Activated CD8-positive, alpha-beta memory T cell treated with anti-CD3 and anti-CD28 coated beads, Interleukin-2, amount 10 ng/mL, durations not matched to agents 7 days and 5 days (primary cell): ENCODE data around the gene REXO2. TPM values are rescaled to one million over a fixed set of nuclear protein-coding genes. Genes with fewer than 3 reads are reported as not detected.

Experiments
- ATAC-seq: fragments of 150-1000 bp; cut with Tn5 transposase; one replicate; pipeline ENCODE4 v1.10.0; 2021; ENCODE audit warnings: moderate library complexity
- CTCF ChIA-PET: fragments of 350-600 bp; sonication (Branson Sonifier 250); formaldehyde crosslinking; loops from one replicate; lab custom pipeline; 2021; ENCODE audit warnings: antibody characterized with exemption; lab: Charles Lee
- DNase-seq: peaks from one replicate; pipeline ENCODE4 v3.0.0-alpha.2; 2020
- H3K27ac Mint-ChIP-seq: one replicate; pipeline ENCODE4 v1.8.0; 2021; ENCODE audit warnings: mild to moderate bottlenecking, mixed read lengths
- H3K27me3 Mint-ChIP-seq: one replicate; pipeline ENCODE4 v1.8.0; 2021; ENCODE audit warnings: mixed read lengths
- H3K36me3 Mint-ChIP-seq: one replicate; pipeline ENCODE4 v1.8.0; 2021; ENCODE audit warnings: mild to moderate bottlenecking, mixed read lengths
- H3K4me1 Mint-ChIP-seq: one replicate; pipeline ENCODE4 v1.8.0; 2021; ENCODE audit warnings: mixed read lengths
- H3K4me3 Mint-ChIP-seq: one replicate; pipeline ENCODE4 v1.8.0; 2021; ENCODE audit warnings: mild to moderate bottlenecking, moderate library complexity, mixed read lengths
- H3K9me3 Mint-ChIP-seq: one replicate; pipeline ENCODE4 v1.8.0; 2022; ENCODE audit warnings: low read depth, mixed read lengths
- total RNA-seq, 2 experiments: library from RNA; stranded (reverse); gene quantifications; one replicate each; pipeline ENCODE4 v1.2.3, GENCODE V29; 2021

REXO2 gene
- total RNA-seq = 10 to 100 TPM; 55.5 to 73.2 TPM

GRCh38 chr11:114439229-114440120, at the start of gene REXO2:
Gene REXO2 (plus strand): TSS chr11:114439467. CDS start chr11:114439529, 62 bp downstream.
- H3K27me3 Mint-ChIP-seq = no peaks in the 10 kb centered on the region
- peaks cover 11% of the 10 kb centered on the region for H3K36me3 Mint-ChIP-seq
- H3K4me1 Mint-ChIP-seq = peaks cover 28% of the 10 kb centered on the region
- H3K4me3 Mint-ChIP-seq = peak within 1 kb of the TSS; percentile 97
- DNase-seq = peak; percentile 96
- ATAC-seq = peak; percentile 98
- H3K27ac Mint-ChIP-seq = peak within 1 kb of the TSS; percentile 90
- no peaks in the 10 kb centered on the region for H3K9me3 Mint-ChIP-seq
- CTCF ChIA-PET = interaction anchor here (0.8 to 1.0 kb wide), 4 partner anchors 12 to 99 kb away, joined by 3 to 4 read pairs (median 4); partner anchors contain the start of genes C11orf71 and RBM7

- peaks cover 5% of the 10 kb centered on the region for H3K27me3 Mint-ChIP-seq
- peaks cover 6% of the 10 kb centered on the region for H3K4me1 Mint-ChIP-seq
- H3K9me3 Mint-ChIP-seq = no peaks in the 10 kb centered on the region
- ATAC-seq (no peak), DNase-seq (no peak)
- H3K4me3 Mint-ChIP-seq = no peak overlapping the region
- CTCF ChIA-PET = interaction anchor here (1.2 kb wide), 1 partner anchor 12 kb away, joined by 4 read pairs; no protein-coding TSS in a partner anchor
- no peak overlapping the region for H3K27ac Mint-ChIP-seq
- H3K36me3 Mint-ChIP-seq = peaks cover 4% of the 10 kb centered on the region
Measured at GRCh38 chr11:114392735-114393667, 46.3 kb upstream of the REXO2 start.

- peaks cover 20% of the 10 kb centered on the region for H3K36me3 Mint-ChIP-seq
- H3K27ac Mint-ChIP-seq = no peak overlapping the region
- peaks cover 22% of the 10 kb centered on the region for H3K4me1 Mint-ChIP-seq
- DNase-seq = no peak
- ATAC-seq = no peak
- CTCF ChIA-PET = no interaction called here
- H3K4me3 Mint-ChIP-seq = no peak overlapping the region
- H3K9me3 Mint-ChIP-seq = no peaks in the 10 kb centered on the region
- peaks cover 5% of the 10 kb centered on the region for H3K27me3 Mint-ChIP-seq
Measured at GRCh38 chr11:114395736-114396135, 43.5 kb upstream of the REXO2 start.

- Mint-ChIP-seq H3K9me3 (no peaks in the 10 kb centered on the region), H3K27me3 (peaks cover 5% of the 10 kb centered on the region), H3K4me3 (no peak overlapping the region), H3K4me1 (peaks cover 23% of the 10 kb centered on the region), H3K27ac (no peak overlapping the region), H3K36me3 (peaks cover 22% of the 10 kb centered on the region)
- ATAC-seq (no peak), DNase-seq (no peak)
- CTCF ChIA-PET = no interaction called here
Measured at GRCh38 chr11:114396916-114397315, 42.4 kb upstream of the REXO2 start.

GRCh38 chr11:114397349-114397982, 41.8 kb upstream of the REXO2 start:
- no peaks in the 10 kb centered on the region for H3K9me3 Mint-ChIP-seq

GRCh38 chr11:114398303-114398920, 40.9 kb upstream of the REXO2 start:
- H3K9me3 Mint-ChIP-seq = no peaks in the 10 kb centered on the region
- ATAC-seq = no peak
- DNase-seq = no peak
- CTCF ChIA-PET = no interaction called here
- no peaks in the 10 kb centered on the region for H3K27me3 Mint-ChIP-seq
- H3K4me3 Mint-ChIP-seq = peak overlapping the region; percentile 94
- peaks cover 32% of the 10 kb centered on the region for H3K36me3 Mint-ChIP-seq
- peaks cover 32% of the 10 kb centered on the region for H3K4me1 Mint-ChIP-seq
- peak overlapping the region; percentile 42 for H3K27ac Mint-ChIP-seq

More at GRCh38 chr11:114397349-114397982, 41.8 kb upstream of the REXO2 start:
- peaks cover 27% of the 10 kb centered on the region for H3K4me1 Mint-ChIP-seq
- H3K27ac Mint-ChIP-seq = no peak overlapping the region
- CTCF ChIA-PET = no interaction called here
- H3K36me3 Mint-ChIP-seq = peaks cover 24% of the 10 kb centered on the region
- no peak for DNase-seq
- no peak for ATAC-seq
- no peak overlapping the region for H3K4me3 Mint-ChIP-seq
- H3K27me3 Mint-ChIP-seq = peaks cover 5% of the 10 kb centered on the region

GRCh38 chr11:114399490-114400215, 39.6 kb upstream of the REXO2 start:
- CTCF ChIA-PET = no interaction called here
- DNase-seq (no peak), ATAC-seq (peak; percentile 20)
- peak overlapping the region; percentile 94 for H3K4me3 Mint-ChIP-seq
- peaks cover 37% of the 10 kb centered on the region for H3K36me3 Mint-ChIP-seq
- H3K27ac Mint-ChIP-seq = peak overlapping the region; percentile 99
- no peaks in the 10 kb centered on the region for H3K9me3 Mint-ChIP-seq
- no peaks in the 10 kb centered on the region for H3K27me3 Mint-ChIP-seq
- peaks cover 39% of the 10 kb centered on the region for H3K4me1 Mint-ChIP-seq

- peak; percentile 92 for ATAC-seq
- Mint-ChIP-seq H3K4me1 (peaks cover 43% of the 10 kb centered on the region), H3K4me3 (peak within 1 kb of the TSS; percentile 94), H3K9me3 (no peaks in the 10 kb centered on the region), H3K27ac (peak within 1 kb of the TSS; percentile 99), H3K36me3 (peaks cover 43% of the 10 kb centered on the region), H3K27me3 (no peaks in the 10 kb centered on the region)
- CTCF ChIA-PET = interaction anchor here (1.0 kb wide), 1 partner anchor 39 kb away, joined by 4 read pairs; the partner anchor contains the start of gene REXO2
- peak; percentile 99 for DNase-seq
Measured at GRCh38 chr11:114400216-114400914, 38.9 kb upstream of the REXO2 start, which contains the start of the genes C11orf71 and RBM7. Gene C11orf71 (minus strand): TSS chr11:114400511. CDS start chr11:114400331, 180 bp downstream. Gene RBM7 (plus strand): TSS chr11:114400666. CDS start chr11:114400672, 6 bp downstream.

GRCh38 chr11:114400915-114401223, 38.4 kb upstream of the REXO2 start:
- no peak for ATAC-seq
- H3K36me3 Mint-ChIP-seq = peaks cover 48% of the 10 kb centered on the region
- CTCF ChIA-PET = interaction anchor here (1.0 kb wide), 1 partner anchor 38 kb away, joined by 4 read pairs; the partner anchor contains the start of gene REXO2
- H3K27ac Mint-ChIP-seq = peak overlapping the region; percentile 99
- peak overlapping the region; percentile 94 for H3K4me3 Mint-ChIP-seq
- no peak for DNase-seq
- H3K27me3 Mint-ChIP-seq = no peaks in the 10 kb centered on the region
- no peaks in the 10 kb centered on the region for H3K9me3 Mint-ChIP-seq
- H3K4me1 Mint-ChIP-seq = peaks cover 45% of the 10 kb centered on the region

GRCh38 chr11:114401311-114401710, 38.0 kb upstream of the REXO2 start:
- Mint-ChIP-seq H3K36me3 (peaks cover 52% of the 10 kb centered on the region), H3K27me3 (no peaks in the 10 kb centered on the region), H3K4me3 (peak overlapping the region; percentile 94), H3K4me1 (peaks cover 48% of the 10 kb centered on the region), H3K27ac (peak overlapping the region; percentile 99), H3K9me3 (no peaks in the 10 kb centered on the region)
- CTCF ChIA-PET = no interaction called here
- DNase-seq (no peak), ATAC-seq (no peak)

GRCh38 chr11:114412946-114413345, 26.3 kb upstream of the REXO2 start:
- H3K4me3 Mint-ChIP-seq = no peak overlapping the region
- H3K9me3 Mint-ChIP-seq = no peaks in the 10 kb centered on the region
- DNase-seq (no peak), ATAC-seq (no peak)
- H3K27me3 Mint-ChIP-seq = no peaks in the 10 kb centered on the region
- peaks cover 2% of the 10 kb centered on the region for H3K4me1 Mint-ChIP-seq
- CTCF ChIA-PET = no interaction called here
- H3K27ac Mint-ChIP-seq = no peak overlapping the region
- H3K36me3 Mint-ChIP-seq = peaks cover 27% of the 10 kb centered on the region
